Keratinocyte (primary cell): ENCODE measurements around the gene CFAP46. TPM values are rescaled to one million over a fixed set of nuclear protein-coding genes. Genes with fewer than 3 reads are reported as not detected.

ENCODE experiments used
- DNase-seq: peaks from one replicate; pipeline ENCODE4 v3.0.0-alpha.2; 2011; ENCODE audit warnings: low read depth, missing footprints, low spot score
- FAIRE-seq: peaks from 2 replicates; lab custom pipeline; 2011; peaks lifted over from hg19 to GRCh38; lab: Jason Lieb, UNC
- H2AFZ ChIP-seq: 2 replicates; pipeline ENCODE4 v1.6.0; 2012; ENCODE audit warnings: low read length, control low read depth, inconsistent platforms; ENCODE audit not compliant: control insufficient read depth
- H3K27ac ChIP-seq: 2 replicates; pipeline ENCODE4 v1.5.1; 2011; ENCODE audit warnings: low read length; ENCODE audit not compliant: control insufficient read depth, insufficient read depth
- H3K27me3 ChIP-seq: 3 replicates; pipeline ENCODE4 v1.6.0; 2011; ENCODE audit warnings: low read length; ENCODE audit not compliant: control insufficient read depth, insufficient read depth; ENCODE audit errors: extremely low read depth
- H3K36me3 ChIP-seq, 2 experiments: 2 replicates in 1 of 2; 3 replicates in 1 of 2; pipeline ENCODE4 v1.5.1; 2011; ENCODE audit warnings: low read length in 2 of 2, mild to moderate bottlenecking in 1 of 2; ENCODE audit not compliant: control insufficient read depth in 2 of 2, insufficient read depth in 2 of 2; ENCODE audit errors: extremely low read depth in 1 of 2
- H3K4me1 ChIP-seq: 3 replicates; pipeline ENCODE4 v1.5.1; 2011; ENCODE audit warnings: low read length; ENCODE audit not compliant: control insufficient read depth, insufficient read depth; ENCODE audit errors: extremely low read depth
- H3K4me2 ChIP-seq: 3 replicates; pipeline ENCODE4 v1.6.0; 2011; ENCODE audit warnings: low read depth, low read length; ENCODE audit not compliant: control insufficient read depth, insufficient read depth; ENCODE audit errors: extremely low read depth
- H3K4me3 ChIP-seq, 3 experiments: fragments of 200-600 bp in 1 of 3; sonication (generic) in 1 of 3; 2 replicates in 2 of 3; 3 replicates in 1 of 3; pipeline ENCODE4 v1.5.1; 2011 to 2016; ENCODE audit warnings: low read length in 3 of 3, mild to moderate bottlenecking in 3 of 3, control low read depth in 2 of 3, inconsistent platforms in 1 of 3, low read depth in 1 of 3, mixed read lengths in 1 of 3, mixed run types in 1 of 3, moderate library complexity in 1 of 3; ENCODE audit not compliant: control insufficient read depth in 2 of 3, insufficient read depth in 2 of 3; ENCODE audit errors: extremely low read depth in 1 of 3
- H3K79me2 ChIP-seq: 2 replicates; pipeline ENCODE4 v1.6.0; 2012; ENCODE audit warnings: low read length; ENCODE audit not compliant: control insufficient read depth, insufficient read depth
- H3K9ac ChIP-seq: 3 replicates; pipeline ENCODE4 v1.6.0; 2011; ENCODE audit warnings: low read length; ENCODE audit not compliant: control insufficient read depth, insufficient read depth; ENCODE audit errors: extremely low read depth
- H3K9me1 ChIP-seq: 3 replicates; pipeline ENCODE4 v1.6.0; 2011; ENCODE audit warnings: low read length; ENCODE audit not compliant: control insufficient read depth, insufficient read depth; ENCODE audit errors: extremely low read depth
- H3K9me3 ChIP-seq: 2 replicates; pipeline ENCODE4 v1.5.1; 2012; ENCODE audit warnings: low read depth, low read length; ENCODE audit not compliant: control insufficient read depth
- H4K20me1 ChIP-seq: 3 replicates; pipeline ENCODE4 v1.6.0; 2011; ENCODE audit warnings: low read length; ENCODE audit not compliant: control insufficient read depth, insufficient read depth; ENCODE audit errors: extremely low read depth
- CTCF ChIP-seq, 3 experiments: IDR thresholded peaks in 1 of 3; conservative IDR thresholded peaks in 1 of 3; optimal IDR thresholded peaks in 1 of 3; 2 replicates in 2 of 3; 3 replicates in 1 of 3; pipeline versions ENCODE3 to v1.5.1; 2011; ENCODE audit warnings: low read length in 3 of 3, mild to moderate bottlenecking in 3 of 3, moderate library complexity in 2 of 3, control low read depth in 1 of 3, inconsistent platforms in 1 of 3; ENCODE audit not compliant: insufficient read depth in 2 of 3; ENCODE audit errors: extremely low read depth in 1 of 3
- EZH2 ChIP-seq: IDR thresholded peaks from one replicate; pipeline ENCODE4 v1.6.1; 2012; ENCODE audit warnings: inconsistent platforms, mild to moderate bottlenecking, low read length, moderate library complexity
- dilution Hi-C: fragments of 300-500 bp; cut with MboI; formaldehyde crosslinking; loops from one replicate; pipeline ENCODE4 v1.7.0; 2020; ENCODE audit warnings: low sequenced_read_pairs; ENCODE audit not compliant: extremely low pct_ligation_motif_present
- polyA plus RNA-seq, 5 experiments: library from polyadenylated mRNA; depleted of rRNA in 3 of 5; stranded (reverse) in 3 of 5; stranded (forward) in 1 of 5; unstranded in 1 of 5; fragments of >200 nt; gene quantifications; 1 replicate in 1 of 5; 2 replicates in 3 of 5; 3 replicates in 1 of 5; pipeline versions ENCODE4 v1.2.1 to v1.2.3, GENCODE V29; 2011 to 2012; ENCODE audit warnings: missing spikeins in 2 of 5, low read depth in 1 of 5, low replicate concordance in 1 of 5

The CFAP46 gene
- polyA plus RNA-seq, 1 donor (not counting 4 experiments of a cell fraction or from before 2014, with no cell fraction given) = 1.00 TPM

- Histone ChIP-seq H3K4me2 (no peak overlapping the region), H2AFZ (no peak overlapping the region), H3K79me2 (no peaks in the 10 kb centered on the region), H3K27me3 (peaks cover 25% of the 10 kb centered on the region), H4K20me1 (no peaks in the 10 kb centered on the region), H3K4me3 (no peak overlapping the region), H3K36me3 (no peaks in the 10 kb centered on the region), H3K9ac (no peak overlapping the region), H3K27ac (no peak overlapping the region), H3K9me3 (no peaks in the 10 kb centered on the region), H3K9me1 (no peaks in the 10 kb centered on the region), H3K4me1 (no peaks in the 10 kb centered on the region)
- dilution Hi-C loops = no loop called here
- DNase-seq (no peak), FAIRE-seq (no peak)
- no peak for TF ChIP-seq CTCF (optimal IDR thresholded peaks at IDR 0.05 in 1 of 3, IDR thresholded peaks at IDR 0.05 in 1 of 3, conservative IDR thresholded peaks at IDR 0.05 in 1 of 3; ENCODE audit: extremely low read depth in 1 of 3, insufficient read depth in 2 of 3, low read length in 3 of 3)
- no peak for TF ChIP-seq EZH2
Observed at GRCh38 chr10:132980426-132981172, 38.2 kb upstream of the CFAP46 start.

- Histone ChIP-seq H3K36me3 (no peaks in the 10 kb centered on the region), H3K27me3 (peaks cover 28% of the 10 kb centered on the region), H3K4me2 (no peak overlapping the region), H3K79me2 (no peaks in the 10 kb centered on the region), H3K4me1 (no peaks in the 10 kb centered on the region), H4K20me1 (no peaks in the 10 kb centered on the region), H3K4me3 (no peak overlapping the region), H2AFZ (no peak overlapping the region), H3K27ac (no peak overlapping the region), H3K9ac (no peak overlapping the region), H3K9me3 (no peaks in the 10 kb centered on the region), H3K9me1 (no peaks in the 10 kb centered on the region)
- DNase-seq (no peak), FAIRE-seq (no peak)
- TF ChIP-seq EZH2 (no peak), CTCF (optimal IDR thresholded peaks at IDR 0.05 in 1 of 3, IDR thresholded peaks at IDR 0.05 in 1 of 3, conservative IDR thresholded peaks at IDR 0.05 in 1 of 3; ENCODE audit: extremely low read depth in 1 of 3, insufficient read depth in 2 of 3, low read length in 3 of 3) (no peak)
- dilution Hi-C loops = no loop called here
Observed at GRCh38 chr10:132979491-132980425, 37.4 kb upstream of the CFAP46 start.
